Epidermal melanocyte (primary cell): ENCODE results near the gene E4F1.
"Not testable (repeated sequence)": the region's sequence is repeated elsewhere in the genome, so short reads cannot be mapped to it uniquely, and the experiment has no call there.

Source experiments
- DNase-seq: peaks from one replicate; pipeline ENCODE4 v3.0.0; 2011; ENCODE audit warnings: low spot score; ENCODE audit not compliant: insufficient read length

The E4F1 gene

GRCh38 chr16:2243031-2243528, 19.7 kb downstream of the E4F1 start:
- DNase-seq = peak; percentile 4

GRCh38 chr16:2243781-2244180, 20.4 kb downstream of the E4F1 start:
- DNase-seq = peak; percentile 0

GRCh38 chr16:2244301-2244700, 20.9 kb downstream of the E4F1 start:
- no peak for DNase-seq

DNA sequence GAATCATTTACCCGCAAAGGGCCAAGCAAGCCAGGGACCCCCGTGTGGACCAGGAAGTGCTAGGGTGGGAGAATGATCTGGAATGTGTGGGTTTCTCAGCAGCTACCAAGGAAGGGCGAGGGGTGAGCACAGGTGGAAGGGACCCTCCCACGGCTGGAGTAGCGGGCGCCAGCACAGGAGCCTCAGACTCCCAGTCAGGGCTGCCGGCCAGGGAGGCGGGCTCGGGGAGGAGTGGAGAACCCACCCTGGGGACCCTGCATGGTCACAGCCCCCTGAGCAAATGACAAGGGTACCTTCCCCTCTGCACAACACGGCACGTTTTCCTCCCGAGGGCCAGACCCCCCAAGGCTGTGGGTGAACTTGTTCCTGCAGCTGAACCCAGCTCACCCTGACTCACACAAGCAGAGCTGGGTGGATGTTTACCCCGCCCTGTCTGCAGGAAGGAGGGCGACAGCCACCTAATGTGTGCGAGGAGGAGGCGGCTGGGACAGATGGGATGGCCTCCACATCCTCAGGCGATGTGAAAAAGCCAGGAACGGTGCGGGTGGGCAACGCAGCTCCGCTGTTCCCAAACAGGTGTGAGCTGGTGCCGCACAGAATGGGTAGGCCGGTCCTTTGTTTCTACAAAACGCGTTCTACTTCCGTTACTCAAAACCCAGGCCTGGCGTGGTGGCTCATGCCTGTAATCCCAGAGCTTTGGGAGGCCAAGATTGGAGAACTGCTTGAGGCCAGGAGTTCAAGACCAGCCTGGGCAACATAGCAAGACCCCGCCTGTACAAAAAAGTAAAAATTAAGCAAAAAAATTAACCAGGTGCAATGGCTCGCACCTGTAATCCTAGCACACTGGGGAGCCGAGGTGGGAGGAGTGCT, 21.8 kb downstream of the E4F1 start:
- DNase-seq = peak; percentile 9

- peak; percentile 5 for DNase-seq
Measured at GRCh38 chr16:2246301-2246885, 23.0 kb downstream of the E4F1 start.

- DNase-seq = no peak
Measured at GRCh38 chr16:2250652-2251295, 27.4 kb downstream of the E4F1 start.

DNA sequence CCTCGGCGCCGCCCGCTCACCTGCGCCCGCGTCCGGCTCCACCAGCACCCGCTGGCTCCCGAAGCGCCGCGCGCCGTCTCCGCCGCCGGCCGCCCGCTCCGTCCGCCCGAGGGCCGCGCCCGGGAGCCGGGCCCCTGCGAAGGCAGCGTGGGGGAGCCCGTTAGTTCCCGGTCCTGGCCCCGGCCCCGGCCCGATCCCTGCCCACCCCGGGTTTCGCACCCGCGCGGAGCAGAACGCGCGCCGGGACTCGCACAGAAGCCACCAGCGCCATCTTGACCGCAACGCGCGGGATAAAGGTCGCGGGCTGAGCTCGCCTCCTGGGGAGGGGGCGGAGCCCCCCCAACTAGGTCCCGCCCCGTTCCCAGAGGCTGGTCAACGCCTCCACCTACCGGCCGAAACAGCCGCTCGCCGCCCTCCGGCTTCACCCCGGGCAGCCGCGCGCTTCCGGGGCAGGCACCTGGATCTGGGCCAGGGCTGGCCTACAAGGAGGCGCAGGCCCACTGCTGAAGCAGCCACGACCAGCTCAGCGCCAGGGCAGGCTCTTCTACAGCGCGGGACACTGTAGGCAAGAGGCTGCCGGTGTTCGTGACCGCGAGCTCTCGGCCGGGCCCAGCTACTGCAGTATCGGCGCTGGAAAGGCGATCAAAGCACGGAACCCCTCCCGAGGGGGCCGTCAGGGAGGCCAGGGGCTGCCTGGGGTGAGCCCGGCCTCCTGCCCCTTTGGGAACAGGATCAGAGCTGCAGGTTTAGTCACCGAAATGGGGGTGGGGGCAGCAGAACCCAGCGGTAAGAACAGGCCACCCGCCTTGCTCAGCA, 28.1 kb downstream of the E4F1 start, which contains the start of gene ECI1:
Gene ECI1, minus strand, starts transcription at position 292 of the 816 bp plus-strand sequence. Its CDS starts 21 bp downstream, at position 271.
- peak; percentile 99 for DNase-seq

GRCh38 chr16:2252806-2253148, 29.4 kb downstream of the E4F1 start:
- no peak for DNase-seq

DNA sequence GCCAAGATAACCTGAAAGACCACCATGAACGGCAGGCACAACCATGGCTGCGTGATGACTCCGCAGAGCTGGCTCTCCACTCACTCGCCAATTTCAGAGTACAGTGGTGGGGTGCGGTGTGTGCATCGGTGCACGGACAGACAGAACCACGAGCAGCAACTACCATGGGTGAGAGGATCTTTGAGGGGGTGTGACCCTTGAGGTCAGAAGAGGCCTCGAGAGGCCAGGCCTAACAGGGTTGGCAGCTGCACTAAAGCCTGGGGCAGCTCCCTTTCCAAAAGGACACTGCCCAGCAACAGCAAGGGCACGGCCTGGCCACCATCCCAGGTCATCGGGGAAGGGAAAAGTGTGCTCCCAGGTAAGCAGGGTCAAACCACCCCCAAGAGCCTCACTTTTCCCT, 29.9 kb downstream of the E4F1 start:
- no peak for DNase-seq

DNA sequence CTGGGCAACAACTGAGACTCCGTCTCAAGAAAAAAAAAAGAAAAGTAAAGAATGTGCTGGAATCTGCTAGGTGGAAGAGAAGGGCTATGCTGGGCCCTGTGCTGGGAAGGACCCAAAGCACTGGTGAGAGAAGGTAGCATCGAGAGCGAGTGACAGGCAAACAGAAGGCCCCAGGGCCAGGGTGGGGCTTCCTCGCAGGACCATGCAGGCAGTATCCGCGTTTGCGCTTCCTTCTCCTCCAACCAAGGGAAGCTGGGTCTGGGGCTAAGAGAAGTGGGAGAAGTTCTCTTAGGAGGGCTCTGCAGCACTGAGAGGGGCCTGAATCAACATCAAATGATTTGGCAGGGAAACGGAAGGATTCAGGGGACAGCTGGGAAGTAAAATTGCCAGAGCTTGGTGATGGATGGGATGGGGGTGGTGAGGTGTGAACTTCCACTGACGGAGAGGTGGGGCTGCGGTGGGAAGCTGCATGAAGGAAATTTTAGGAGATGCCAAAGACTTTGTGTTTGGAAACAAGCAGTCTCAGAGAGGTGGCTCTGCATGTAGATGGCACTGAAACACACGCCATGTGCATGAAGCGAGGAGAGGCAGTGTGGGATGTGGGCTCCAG, 33.2 kb downstream of the E4F1 start:
- DNase-seq = no peak

DNA sequence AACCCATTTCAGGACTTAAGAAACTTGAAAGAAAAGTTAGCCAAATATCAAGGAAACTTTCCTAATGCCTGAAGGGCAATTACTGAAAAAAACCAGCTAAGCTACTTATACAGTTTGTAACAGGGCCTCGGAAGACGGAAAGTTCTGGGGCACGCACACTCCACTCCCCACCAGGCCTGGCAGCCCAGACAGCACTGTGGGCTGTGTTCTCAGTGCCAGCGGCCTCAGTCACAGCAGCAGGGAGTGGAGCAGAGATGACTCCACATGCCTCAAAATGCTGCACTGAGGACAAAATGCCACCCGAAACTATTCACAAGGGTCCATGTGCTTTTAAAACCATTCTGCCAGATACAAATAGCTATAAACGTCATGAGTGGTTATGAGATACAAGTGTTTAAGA, 34.3 kb downstream of the E4F1 start:
- no peak for DNase-seq

DNA sequence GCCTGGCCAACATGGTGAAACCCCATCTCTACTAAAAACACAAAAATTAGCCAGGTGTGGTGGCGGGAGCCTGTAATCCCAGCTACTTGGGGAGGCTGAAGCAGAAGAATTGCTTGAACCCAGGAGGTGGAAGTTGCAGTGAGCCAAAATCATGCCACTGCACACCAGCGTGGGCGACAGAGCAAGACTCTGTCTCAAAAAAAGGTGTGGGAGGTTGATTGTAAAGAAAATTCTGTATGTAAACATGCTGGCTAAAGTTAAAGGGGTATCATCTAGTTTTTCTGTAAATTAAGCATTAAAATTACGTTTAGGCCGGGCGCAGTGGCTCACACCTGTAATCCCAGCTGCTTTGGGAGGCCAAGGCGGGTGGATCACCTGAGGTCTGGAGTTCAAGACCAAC, 35.1 kb downstream of the E4F1 start:
- not testable (repeated sequence) for DNase-seq

DNA sequence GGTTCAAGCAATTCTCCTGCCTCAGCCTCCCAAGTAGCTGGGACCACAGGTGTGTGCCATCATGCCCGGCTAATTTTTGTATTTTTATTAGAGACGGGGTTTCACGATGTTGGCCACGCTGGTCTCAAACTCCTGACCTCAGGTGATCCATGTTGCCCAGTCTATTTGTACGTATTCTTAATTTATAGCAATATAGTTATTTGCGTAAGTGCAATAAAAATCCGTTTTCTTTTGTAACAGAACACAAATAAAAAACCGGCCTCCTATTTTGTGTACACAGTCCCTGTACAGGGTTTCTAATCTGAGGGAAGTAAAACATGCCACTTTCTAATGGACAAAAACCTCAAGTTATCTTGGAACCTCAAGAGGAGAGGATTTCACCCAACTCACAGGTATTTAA, 36.9 kb downstream of the E4F1 start:
- no peak for DNase-seq

GRCh38 chr16:2263026-2263425, 39.6 kb downstream of the E4F1 start:
- not testable (repeated sequence) for DNase-seq

DNA sequence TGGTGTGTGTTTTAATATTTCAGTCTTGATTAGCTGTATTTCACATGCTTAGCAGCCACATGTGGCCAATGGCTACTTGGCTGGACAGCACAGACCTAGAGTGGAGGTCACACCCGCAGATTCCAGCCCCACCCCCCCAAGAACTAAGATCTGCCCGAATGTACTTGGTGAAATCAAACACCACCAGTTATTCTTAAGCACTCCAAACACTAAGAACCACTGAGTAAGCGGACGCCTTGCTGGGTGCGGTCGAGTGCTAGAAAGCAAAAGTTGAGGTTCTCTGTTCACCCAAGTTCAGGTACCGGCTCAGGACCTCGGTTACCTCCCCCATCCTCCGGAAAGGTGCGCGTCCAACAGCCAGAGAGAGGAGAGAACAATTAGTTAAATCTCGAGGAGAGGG, 43.5 kb downstream of the E4F1 start:
- DNase-seq = not testable (repeated sequence)

DNA sequence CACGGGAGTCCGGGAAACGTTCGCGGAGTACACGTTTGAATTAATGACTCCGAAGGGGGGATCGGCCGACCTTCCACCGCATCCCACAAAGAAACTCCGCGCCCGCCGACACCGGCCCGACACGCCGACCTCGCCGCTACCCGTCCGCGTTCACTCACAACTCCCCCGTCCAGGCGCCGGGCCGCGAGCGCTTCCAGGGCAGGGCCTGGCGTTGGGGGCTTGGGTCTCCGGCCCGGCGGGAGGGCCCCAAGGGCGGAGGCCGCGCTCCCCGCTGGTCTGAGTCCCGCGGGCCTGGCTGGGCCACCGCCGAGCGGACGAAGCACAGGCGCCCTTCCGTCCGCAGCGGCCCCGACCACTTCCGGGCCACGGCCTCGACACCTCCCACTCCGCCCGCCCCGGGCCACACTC, 44.1 kb downstream of the E4F1 start:
- DNase-seq = peak; percentile 49

DNA sequence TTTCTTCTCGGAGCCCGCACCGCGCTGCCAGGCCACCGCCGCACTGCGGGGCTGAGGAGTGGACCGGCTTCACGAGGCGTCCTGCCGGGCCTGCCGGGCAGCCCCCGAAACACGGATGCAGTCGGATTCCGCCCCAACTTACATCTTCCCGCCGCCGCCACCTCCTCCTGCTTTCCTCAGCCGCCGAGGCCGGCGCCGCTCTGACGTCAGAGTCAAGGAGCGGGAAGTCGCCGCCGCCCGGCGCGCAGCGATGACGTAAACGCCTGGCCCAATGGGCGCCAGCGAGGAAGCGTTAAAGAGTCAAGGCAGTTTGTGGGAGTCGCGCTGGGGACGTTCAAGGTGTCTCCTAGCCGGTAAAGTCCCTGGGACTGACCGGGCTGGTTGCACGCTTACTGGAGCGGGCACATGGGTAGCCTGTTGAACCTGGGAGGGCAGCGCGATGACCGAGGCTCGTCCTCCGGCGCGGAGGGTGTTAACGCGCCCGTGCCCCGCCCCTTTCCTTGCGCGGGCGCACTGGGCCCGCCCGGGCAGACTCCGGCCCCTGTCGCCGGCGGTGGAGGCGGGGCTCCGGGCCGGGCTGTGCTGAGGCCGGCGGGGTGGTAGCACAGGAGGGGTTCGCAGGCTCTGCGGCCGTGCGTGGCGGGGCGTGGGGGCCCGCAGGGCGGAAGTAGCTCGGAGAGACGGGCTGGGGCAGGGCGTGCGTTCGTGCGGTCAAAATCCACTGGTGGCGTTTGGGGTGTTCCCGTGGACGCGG, 44.7 kb downstream of the E4F1 start, which contains the start of gene RNPS1:
Gene RNPS1, minus strand, starts transcription at position 214 of the 754 bp plus-strand sequence. CDS start 3,483 bp downstream, outside the sequence.
- peak; percentile 99 for DNase-seq

- no peak for DNase-seq
Measured at GRCh38 chr16:2270070-2270462, 46.7 kb downstream of the E4F1 start.

DNA sequence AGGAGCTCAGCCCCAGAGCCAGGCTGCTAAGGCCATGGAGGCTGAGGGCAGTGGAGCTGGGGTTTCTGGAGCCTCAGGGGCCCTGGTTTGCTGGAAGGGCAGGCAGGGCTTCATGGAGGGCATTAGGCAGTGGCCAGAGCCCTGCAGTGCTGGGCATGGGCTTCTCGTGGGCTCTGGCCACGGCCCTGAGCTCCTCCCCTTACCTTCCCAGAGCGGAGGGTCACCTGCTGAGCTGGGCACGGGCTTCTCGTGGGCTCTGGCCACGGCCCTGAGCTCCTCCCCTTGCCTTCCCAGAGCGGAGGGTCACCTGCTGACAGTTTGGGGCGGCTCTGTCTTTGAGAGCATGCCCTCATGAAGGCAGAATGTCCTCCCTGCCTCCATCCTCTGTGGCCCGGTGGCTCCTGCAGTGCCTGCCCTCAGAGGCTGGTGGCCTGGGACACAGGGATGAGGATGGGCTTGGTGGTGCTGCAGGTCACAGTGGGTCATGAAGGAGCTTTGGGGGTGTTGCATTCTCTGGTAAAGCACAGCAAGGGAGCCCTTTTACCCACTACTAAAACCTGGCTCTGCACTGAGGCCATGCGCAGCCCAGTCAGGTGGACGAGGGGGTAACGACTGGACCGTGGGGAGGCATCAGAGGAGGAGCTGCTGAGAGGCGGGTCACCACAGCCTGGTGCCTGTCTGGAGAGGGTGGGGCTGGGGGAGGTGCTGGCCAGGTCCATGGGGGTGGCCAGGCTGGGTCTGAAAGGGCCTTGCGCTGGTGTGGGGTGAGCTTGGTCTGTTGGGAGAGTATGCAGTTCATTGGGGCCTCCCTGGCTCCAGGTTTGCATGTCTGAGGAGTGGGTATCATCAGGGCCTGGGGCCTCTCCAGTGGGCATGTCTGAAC, 47.4 kb downstream of the E4F1 start:
- no peak for DNase-seq
